C4-2B (cell line): ENCODE measurements around the gene TMEM120A.
"Not testable (repeated sequence)": the region's sequence is repeated elsewhere in the genome, so short reads cannot be mapped to it uniquely, and the experiment has no call there.

Source experiments
- H3K27ac ChIP-seq: fragments of 450-650 bp; 2 replicates; pipeline ENCODE4 v1.5.1; 2017
- CTCF ChIP-seq: fragments of 450-650 bp; conservative IDR thresholded peaks from 2 replicates; pipeline ENCODE4 v1.5.1; 2017; ENCODE audit warnings: mild to moderate bottlenecking
- ZFX ChIP-seq: fragments of 450-650 bp; IDR thresholded peaks from 2 replicates; pipeline ENCODE4 v1.6.1; 2017

The TMEM120A gene

GRCh38 chr7:75994388-75995051 lies at the start of gene TMEM120A:
Gene TMEM120A, minus strand, starts transcription at chr7:75994595. Its CDS starts 25 bp downstream, at chr7:75994570.
- H3K27ac ChIP-seq, result peak within 1 kb of the TSS; percentile 88
- TF ChIP-seq ZFX (peak; percentile 78; the same call in 1 of the 2 replicates), CTCF (no peak)

- TF ChIP-seq ZFX (no peak), CTCF (no peak)
These were observed 45.7 kb upstream of the TMEM120A start for GRCh38 chr7:76040126-76040525.

GRCh38 chr7:76037310-76037709 lies 42.9 kb upstream of the TMEM120A start:
- no peak overlapping the region for H3K27ac ChIP-seq
- TF ChIP-seq ZFX, result no peak

More at GRCh38 chr7:76040126-76040525, 45.7 kb upstream of the TMEM120A start:
- H3K27ac ChIP-seq, result no peak overlapping the region

- TF ChIP-seq ZFX (no peak), CTCF (no peak)
These were observed 37.6 kb upstream of the TMEM120A start for GRCh38 chr7:76031964-76032363.

GRCh38 chr7:76029682-76030081 lies 35.3 kb upstream of the TMEM120A start:
- H3K27ac ChIP-seq, result not testable (repeated sequence)

More at GRCh38 chr7:76031964-76032363, 37.6 kb upstream of the TMEM120A start:
- no peak overlapping the region for H3K27ac ChIP-seq

GRCh38 chr7:76023002-76023401 lies 28.6 kb upstream of the TMEM120A start:
- no peak overlapping the region for H3K27ac ChIP-seq
- TF ChIP-seq CTCF, result no peak
- TF ChIP-seq ZFX, result no peak

- TF ChIP-seq CTCF (no peak), ZFX (no peak)
These were observed 27.8 kb upstream of the TMEM120A start for GRCh38 chr7:76022026-76022780.

GRCh38 chr7:76020031-76020714 lies 25.8 kb upstream of the TMEM120A start:
- TF ChIP-seq ZFX (no peak), CTCF (peak; percentile 87)
- H3K27ac ChIP-seq, result no peak overlapping the region

More at GRCh38 chr7:76022026-76022780, 27.8 kb upstream of the TMEM120A start:
- H3K27ac ChIP-seq, result no peak overlapping the region

- not testable (repeated sequence) for H3K27ac ChIP-seq
These were observed 24.1 kb upstream of the TMEM120A start for GRCh38 chr7:76018520-76018919.
